Sigmoid colon (tissue), 7 donors: ENCODE measurements around the gene ZNF680. TPM values are rescaled to one million over a fixed set of nuclear protein-coding genes. Genes with fewer than 3 reads are reported as not detected.
A peak's percentile ranks its signal among the peaks of the same experiment; 100 is the strongest.

ENCODE experiments used
- DNase-seq: peaks from one replicate; pipeline ENCODE4 v3.0.0-alpha.2; 2019
- H3K27ac ChIP-seq, 4 donors: fragments of 200-600 bp; sonication (generic); one replicate each; pipeline ENCODE4 v1.5.1; 2016 to 2019; ENCODE audit warnings: mild to moderate bottlenecking in 1 of 4
- H3K27me3 ChIP-seq, 3 donors: fragments of 200-600 bp; sonication (generic); one replicate each; pipeline ENCODE4 v1.5.1; 2019; ENCODE audit warnings: mild to moderate bottlenecking in 1 of 3
- H3K36me3 ChIP-seq, 4 donors: fragments of 200-600 bp; sonication (generic); one replicate each; pipeline ENCODE4 v1.5.1; 2016 to 2019
- H3K4me1 ChIP-seq, 4 donors: fragments of 200-600 bp; sonication (generic); one replicate each; pipeline ENCODE4 v1.5.1; 2017 to 2019
- H3K4me3 ChIP-seq, 4 donors: fragments of 200-600 bp; sonication (generic); one replicate each; pipeline ENCODE4 v1.5.1; 2017 to 2019; ENCODE audit warnings: mild to moderate bottlenecking in 2 of 4, moderate library complexity in 1 of 4
- H3K9me3 ChIP-seq, 4 donors: fragments of 200-600 bp in 3 of 4; sonication (generic) in 3 of 4; one replicate each; pipeline versions ENCODE4 v1.5.1 to v1.6.1; 2013 to 2019
- CTCF ChIP-seq, 4 experiments: fragments of 450-650 bp in 3 of 4; fragments of 200-600 bp in 1 of 4; IDR thresholded peaks; one replicate each; pipeline ENCODE4 v1.5.1; 2016 to 2019; ENCODE audit warnings: antibody characterized with exemption in 4 of 4, mild to moderate bottlenecking in 3 of 4, moderate library complexity in 2 of 4
- EP300 ChIP-seq, 4 donors: sonication (generic); formaldehyde crosslinking; IDR thresholded peaks; one replicate each; pipeline ENCODE4 v1.6.1; 2017; ENCODE audit warnings: antibody characterized with exemption in 4 of 4
- POLR2A ChIP-seq, 2 donors: fragments of 450-650 bp; IDR thresholded peaks; one replicate each; pipeline ENCODE4 v1.6.1; 2016; ENCODE audit warnings: antibody characterized with exemption in 2 of 2, mild to moderate bottlenecking in 2 of 2, moderate library complexity in 2 of 2
- POLR2AphosphoS5 ChIP-seq, 4 donors: sonication (generic); formaldehyde crosslinking; IDR thresholded peaks; one replicate each; pipeline ENCODE4 v1.6.1; 2017; ENCODE audit warnings: antibody characterized with exemption in 4 of 4
- WGBS, 2 donors: extraction: QIAGEN DNeasy Blood & Tissue Kit; methylation state at CpG; one replicate each; pipeline ENCODE4 v1.1.7; 2013; 5-methylcytosine and 5-hydroxymethylcytosine counted together
- intact Hi-C: fragments of 100-400 bp; cut with DNase I; formaldehyde crosslinking; loops from one replicate; pipeline ENCODE4 v1.15.1; 2023
- polyA plus RNA-seq, 3 donors: library from polyadenylated mRNA; stranded (reverse); fragments of 200-250 nt; gene quantifications; one replicate each; pipeline ENCODE4 v1.2.3, GENCODE V29; 2013
- total RNA-seq, 4 donors: library from RNA; depleted of rRNA; stranded (reverse); fragments of >200 nt; gene quantifications; one replicate each; pipeline ENCODE4 v1.1.0, GENCODE V29; 2016
- donor health status: healthy with polysubstance abuse.
- donor health status: Bipolar disorder and iron deficiency.
- donor health status: healthy.

Gene ZNF680
- total RNA-seq (10 to 100 TPM in 3 of 4 donors, 1 to 10 TPM in 1; 9.8 to 28.0 (median 16.7) TPM), polyA plus RNA-seq (1 to 10 TPM; 2.4 to 3.5 (median 3.3) TPM)

GRCh38 chr7:64562626-64563278 lies at the start of gene ZNF680:
Gene ZNF680, minus strand, starts transcription at chr7:64563071. Its CDS starts 117 bp downstream, at chr7:64562954.
- H3K9me3 ChIP-seq = no peaks in the 10 kb centered on the region
- WGBS, 2 donors = 0% methylated on average over 33 of the region's 33 CpGs
- TF ChIP-seq CTCF (IDR thresholded peaks at IDR 0.05) (no peak), POLR2AphosphoS5 (IDR thresholded peaks at IDR 0.05) (peak; percentile 75 to 84 (median 84)), EP300 (IDR thresholded peaks at IDR 0.05) (peak in 1 of 4 donors; percentile 24), POLR2A (IDR thresholded peaks at IDR 0.05) (peak; percentile 41 to 59)
- H3K36me3 ChIP-seq = no peaks in the 10 kb centered on the region
- H3K4me3 ChIP-seq = peak within 1 kb of the TSS; percentile 71 to 76 (median 72)
- no peaks in the 10 kb centered on the region for H3K27me3 ChIP-seq
- peaks cover 0 to 36% (median 29%) of the 10 kb centered on the region in 4 donors for H3K4me1 ChIP-seq
- peak; percentile 98 for DNase-seq
- intact Hi-C loops = loop anchor here (5.0 to 10.0 kb wide), 3 partner anchors 105 to 255 kb away; partner anchors contain the start of genes ZNF107 and ZNF138
- peak within 1 kb of the TSS; percentile 74 to 92 (median 86) for H3K27ac ChIP-seq

GRCh38 chr7:64612452-64612851 lies 49.6 kb upstream of the ZNF680 start:
- Histone ChIP-seq H3K27ac (no peak overlapping the region), H3K4me1 (no peaks in the 10 kb centered on the region), H3K9me3 (no peaks in the 10 kb centered on the region), H3K4me3 (no peak overlapping the region), H3K27me3 (no peaks in the 10 kb centered on the region), H3K36me3 (no peaks in the 10 kb centered on the region)
- intact Hi-C loops = no loop called here
- 62% methylated on average over 4 of the region's 4 CpGs for WGBS, 2 donors
- DNase-seq = no peak
- no peak for TF ChIP-seq EP300 (IDR thresholded peaks at IDR 0.05)
- TF ChIP-seq CTCF (IDR thresholded peaks at IDR 0.05) = no peak
- no peak for TF ChIP-seq POLR2AphosphoS5 (IDR thresholded peaks at IDR 0.05)
- no peak for TF ChIP-seq POLR2A (IDR thresholded peaks at IDR 0.05)

- no peak for DNase-seq
- intact Hi-C loops = no loop called here
- Histone ChIP-seq H3K36me3 (no peaks in the 10 kb centered on the region), H3K9me3 (no peaks in the 10 kb centered on the region), H3K27ac (no peak overlapping the region), H3K27me3 (no peaks in the 10 kb centered on the region), H3K4me1 (no peaks in the 10 kb centered on the region), H3K4me3 (no peak overlapping the region)
- TF ChIP-seq POLR2A (IDR thresholded peaks at IDR 0.05) (no peak), POLR2AphosphoS5 (IDR thresholded peaks at IDR 0.05) (no peak), EP300 (IDR thresholded peaks at IDR 0.05) (no peak), CTCF (IDR thresholded peaks at IDR 0.05) (no peak)
- 80 to 83% methylated on average over 1 of the region's 1 CpG for WGBS, 2 donors
Measured at GRCh38 chr7:64611717-64612116, 48.8 kb upstream of the ZNF680 start.

- Histone ChIP-seq H3K4me1 (no peaks in the 10 kb centered on the region), H3K4me3 (no peak overlapping the region), H3K27ac (no peak overlapping the region), H3K36me3 (no peaks in the 10 kb centered on the region), H3K27me3 (no peaks in the 10 kb centered on the region), H3K9me3 (no peaks in the 10 kb centered on the region)
- 86% methylated on average over 4 of the region's 4 CpGs for WGBS, 2 donors
- TF ChIP-seq POLR2AphosphoS5 (IDR thresholded peaks at IDR 0.05) (no peak), EP300 (IDR thresholded peaks at IDR 0.05) (no peak), CTCF (IDR thresholded peaks at IDR 0.05) (no peak), POLR2A (IDR thresholded peaks at IDR 0.05) (no peak)
- intact Hi-C loops = no loop called here
- DNase-seq = no peak
Measured at GRCh38 chr7:64610997-64611396, 48.1 kb upstream of the ZNF680 start.
